Loucy (cell line): ENCODE data around the gene FABP7.

Experiments
- H2AFZ ChIP-seq: fragments of 200-600 bp; sonication (generic); 2 replicates; pipeline ENCODE4 v1.6.0; 2016; ENCODE audit warnings: antibody characterized with exemption, mild to moderate bottlenecking, low read length, moderate library complexity
- H3F3A ChIP-seq: fragments of 200-600 bp; 2 replicates; pipeline ENCODE4 v1.6.0; 2016; ENCODE audit warnings: antibody characterized with exemption, low read depth, mild to moderate bottlenecking
- H3K27me3 ChIP-seq: fragments of 200-600 bp; sonication (generic); 2 replicates; pipeline ENCODE4 v1.6.1; 2014; ENCODE audit warnings: low read length, mild to moderate bottlenecking; ENCODE audit not compliant: insufficient read depth, poor library complexity, severe bottlenecking
- H3K36me3 ChIP-seq: fragments of 200-600 bp; sonication (generic); 2 replicates; pipeline ENCODE4 v1.6.1; 2016; ENCODE audit warnings: low read length; ENCODE audit not compliant: insufficient read depth
- H3K4me1 ChIP-seq: fragments of 200-600 bp; sonication (generic); 2 replicates; pipeline ENCODE4 v1.5.1; 2014; ENCODE audit warnings: low read length, mild to moderate bottlenecking; ENCODE audit not compliant: insufficient read depth, poor library complexity, severe bottlenecking
- H3K4me2 ChIP-seq: fragments of 200-600 bp; sonication (generic); 2 replicates; pipeline ENCODE4 v1.6.0; 2014; ENCODE audit warnings: antibody characterized with exemption, low read length, low read depth, mild to moderate bottlenecking; ENCODE audit not compliant: poor library complexity, severe bottlenecking
- H3K4me3 ChIP-seq: fragments of 200-600 bp; sonication (generic); 2 replicates; pipeline ENCODE4 v1.5.1; 2014; ENCODE audit warnings: low read length, mild to moderate bottlenecking, mixed read lengths; ENCODE audit not compliant: poor library complexity, severe bottlenecking
- H3K79me2 ChIP-seq: fragments of 200-600 bp; sonication (generic); 2 replicates; pipeline ENCODE4 v1.6.1; 2014; ENCODE audit warnings: low read length; ENCODE audit not compliant: insufficient read depth
- H3K9ac ChIP-seq: fragments of 200-600 bp; sonication (generic); 2 replicates; pipeline ENCODE4 v1.6.0; 2014; ENCODE audit warnings: mild to moderate bottlenecking, low read depth, low read length, moderate library complexity; ENCODE audit not compliant: poor library complexity, severe bottlenecking
- H3K9me2 ChIP-seq: fragments of 200-600 bp; sonication (generic); replicated peaks from 2 replicates; pipeline ENCODE4 v1.6.1; 2016; ENCODE audit warnings: low read depth, low read length, mixed read lengths
- H3K9me3 ChIP-seq: fragments of 200-600 bp; sonication (generic); 2 replicates; pipeline ENCODE4 v1.6.1; 2014; ENCODE audit warnings: mild to moderate bottlenecking, antibody characterized with exemption, low read length, low read depth; ENCODE audit not compliant: insufficient read depth
- H4K20me1 ChIP-seq: fragments of 200-600 bp; sonication (generic); 2 replicates; pipeline ENCODE4 v1.6.0; 2014; ENCODE audit warnings: antibody characterized with exemption, low read length, mild to moderate bottlenecking; ENCODE audit not compliant: insufficient read depth, poor library complexity, severe bottlenecking
- CTCF ChIP-seq: fragments of 200-600 bp; sonication (generic); conservative IDR thresholded peaks from 2 replicates; pipeline ENCODE4 v1.5.1; 2014; ENCODE audit warnings: mild to moderate bottlenecking, antibody characterized with exemption, low read length
- EZH2phosphoT487 ChIP-seq: fragments of 200-600 bp; IDR thresholded peaks from 2 replicates; pipeline ENCODE4 v1.6.1; 2018; ENCODE audit warnings: antibody characterized with exemption, mild to moderate bottlenecking, moderate library complexity, borderline replicate concordance

Gene FABP7

DNA sequence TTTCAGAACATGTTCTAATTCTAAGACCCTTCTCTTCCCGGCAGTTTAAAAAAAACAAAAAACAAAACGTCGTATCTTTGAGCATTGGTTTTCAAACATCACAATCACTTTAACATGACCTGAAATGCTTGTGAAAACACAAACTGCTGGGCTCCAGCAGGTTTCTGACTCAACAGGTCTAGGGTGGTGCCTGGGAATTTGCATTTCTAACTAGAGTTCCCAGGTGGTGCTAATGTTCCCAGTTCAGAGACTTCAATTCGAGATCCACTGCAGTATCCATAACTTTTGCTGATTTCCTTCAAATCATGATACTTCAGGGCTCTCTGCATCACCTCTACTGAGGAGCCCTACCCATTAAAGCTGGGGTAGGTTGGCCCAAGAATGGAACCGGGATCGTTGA, 8.7 kb downstream of the FABP7 start:
- Histone ChIP-seq H3K79me2 (no peaks in the 10 kb centered on the region), H4K20me1 (no peaks in the 10 kb centered on the region), H3K9me3 (no peaks in the 10 kb centered on the region), H3K27me3 (no peaks in the 10 kb centered on the region), H3F3A (no peaks in the 10 kb centered on the region), H3K4me1 (no peaks in the 10 kb centered on the region), H3K9me2 (no peaks in the 10 kb centered on the region), H2AFZ (no peak overlapping the region), H3K4me2 (no peak overlapping the region), H3K36me3 (no peaks in the 10 kb centered on the region), H3K4me3 (no peak overlapping the region), H3K9ac (no peak overlapping the region)
- no peak for TF ChIP-seq CTCF
- no peak for TF ChIP-seq EZH2phosphoT487

DNA sequence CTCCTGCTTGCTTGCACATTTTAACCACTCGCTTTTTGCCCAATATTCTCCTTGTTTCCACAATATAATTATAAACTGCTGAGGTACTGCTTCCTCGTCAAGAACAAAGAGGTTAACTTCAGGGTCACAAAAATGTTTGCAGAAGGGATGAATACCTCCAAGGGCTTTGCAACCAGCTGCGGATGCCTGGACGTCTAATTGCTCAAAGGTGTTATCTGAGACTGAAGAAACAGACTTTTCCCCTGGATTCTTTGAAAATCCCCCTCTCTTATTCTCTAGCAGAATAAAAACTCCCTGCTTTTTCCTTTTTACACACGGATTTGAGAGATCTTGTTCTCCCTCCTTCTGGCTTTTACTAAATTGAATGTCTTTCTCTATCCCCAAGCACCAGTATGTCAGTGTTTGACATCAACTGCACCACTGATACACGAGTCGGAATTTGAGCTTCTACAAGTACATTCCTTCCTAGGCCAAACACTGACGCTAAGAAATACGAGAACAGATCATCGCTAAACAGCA, 9.2 kb downstream of the FABP7 start:
- no peaks in the 10 kb centered on the region for H3K4me1 ChIP-seq
- TF ChIP-seq EZH2phosphoT487 (no peak), CTCF (no peak)
- no peaks in the 10 kb centered on the region for H3K9me3 ChIP-seq
- no peaks in the 10 kb centered on the region for H3K36me3 ChIP-seq
- H3K4me2 ChIP-seq: no peak overlapping the region
- no peak overlapping the region for H3K4me3 ChIP-seq
- no peaks in the 10 kb centered on the region for H3K9me2 ChIP-seq
- H2AFZ ChIP-seq: no peak overlapping the region
- H3F3A ChIP-seq: no peaks in the 10 kb centered on the region
- no peak overlapping the region for H3K9ac ChIP-seq
- H4K20me1 ChIP-seq: no peaks in the 10 kb centered on the region
- H3K27me3 ChIP-seq: no peaks in the 10 kb centered on the region
- H3K79me2 ChIP-seq: no peaks in the 10 kb centered on the region

DNA sequence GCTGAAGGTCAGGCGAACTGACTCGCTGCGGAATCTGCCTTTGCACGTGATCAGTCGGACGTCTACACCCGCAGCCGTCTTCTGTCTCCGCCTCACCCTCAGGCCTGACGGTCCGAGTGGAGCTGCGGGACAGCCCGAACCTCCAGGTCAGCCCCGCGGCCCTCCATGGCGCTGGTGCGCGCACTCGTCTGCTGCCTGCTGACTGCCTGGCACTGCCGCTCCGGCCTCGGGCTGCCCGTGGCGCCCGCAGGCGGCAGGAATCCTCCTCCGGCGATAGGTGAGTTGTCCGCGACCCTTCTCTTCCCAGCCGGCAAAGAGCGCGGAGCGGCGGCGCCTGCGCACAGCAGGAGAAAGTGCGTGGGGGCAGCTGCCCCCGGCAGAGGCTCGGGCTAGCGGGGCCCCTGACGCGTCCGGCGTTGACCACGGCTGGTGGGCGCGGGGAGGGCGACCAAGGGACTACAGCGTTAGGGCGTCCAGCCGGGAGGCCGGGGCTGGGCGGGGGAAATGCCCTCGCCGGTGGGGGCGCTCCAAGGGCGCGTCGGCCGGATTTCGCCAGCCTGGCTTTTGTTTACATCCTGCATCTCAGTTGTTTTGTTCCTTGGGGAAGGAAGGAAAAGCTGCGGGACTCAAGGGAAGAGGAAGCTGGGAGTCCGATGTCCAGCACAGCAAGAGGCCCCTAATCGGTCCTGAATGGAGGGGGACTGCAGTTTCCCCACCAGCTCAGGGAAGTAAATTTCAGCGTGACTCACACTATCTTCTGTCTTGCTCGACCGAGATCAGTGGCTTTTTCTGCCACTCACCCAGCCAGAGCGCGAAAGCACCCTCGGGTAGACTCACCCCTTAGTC, 9.9 kb downstream of the FABP7 start, which contains the start of gene SMPDL3A:
Gene SMPDL3A, plus strand, starts transcription at position 77 of the 846 bp plus-strand sequence. Its CDS starts 89 bp downstream, at position 166.
- Histone ChIP-seq H3K79me2 (no peaks in the 10 kb centered on the region), H3K4me2 (no peak within 1 kb of the TSS), H3K9me3 (no peaks in the 10 kb centered on the region), H2AFZ (no peak within 1 kb of the TSS), H3K9me2 (no peaks in the 10 kb centered on the region), H3K9ac (no peak within 1 kb of the TSS), H4K20me1 (no peaks in the 10 kb centered on the region), H3K4me1 (no peaks in the 10 kb centered on the region), H3K27me3 (no peaks in the 10 kb centered on the region), H3K4me3 (no peak within 1 kb of the TSS), H3K36me3 (no peaks in the 10 kb centered on the region), H3F3A (no peaks in the 10 kb centered on the region)
- no peak for TF ChIP-seq EZH2phosphoT487
- no peak for TF ChIP-seq CTCF
